Colonic mucosa (tissue), 4 donors: ENCODE data around the gene CALY. TPM values are rescaled to one million over a fixed set of nuclear protein-coding genes. Genes with fewer than 3 reads are reported as not detected.

ENCODE experiments used
- DNase-seq: peaks from one replicate; pipeline ENCODE4 v3.0.0-alpha.2; 2020
- H3K27ac ChIP-seq: fragments of 200-600 bp; one replicate; pipeline ENCODE4 v1.8.0; 2021
- H3K27me3 ChIP-seq: fragments of 200-600 bp; one replicate; pipeline ENCODE4 v1.8.0; 2021
- H3K36me3 ChIP-seq: fragments of 200-600 bp; one replicate; pipeline ENCODE4 v1.8.0; 2021
- H3K4me1 ChIP-seq: fragments of 200-600 bp; one replicate; pipeline ENCODE4 v1.8.0; 2021; ENCODE audit warnings: mild to moderate bottlenecking
- H3K4me3 ChIP-seq: fragments of 200-600 bp; one replicate; pipeline ENCODE4 v1.8.0; 2021
- H3K9ac ChIP-seq, 2 donors: one replicate each; pipeline ENCODE4 v1.7.0; 2013; ENCODE audit warnings: control low read depth in 2 of 2, low read depth in 2 of 2, low read length in 2 of 2
- H3K9me3 ChIP-seq: fragments of 200-600 bp; one replicate; pipeline ENCODE4 v1.8.0; 2021
- CTCF ChIP-seq: fragments of 200-600 bp; IDR thresholded peaks from one replicate; pipeline ENCODE4 v1.8.0; 2022; ENCODE audit warnings: antibody characterized with exemption, mild to moderate bottlenecking
- intact Hi-C: fragments of 100-400 bp; cut with DNase I; formaldehyde crosslinking; loops from one replicate; pipeline ENCODE4 v1.14.1; 2022
- total RNA-seq, 2 donors: library from RNA; stranded (reverse); fragmentation: NEBNext Ultra II Directional in 1 of 2; extraction: Animal tissue kit (Norgen Biotek cat#: 25700) in 1 of 2; gene quantifications; one replicate each; pipeline ENCODE4 v1.2.1, GENCODE V29; 2021
- donor health status: healthy.
- donor health status: DM: no; HTN: no; CAD: no.
- donor health status: DM: no; HTN: no; CAD: no.

The CALY gene
- total RNA-seq, 2 donors from 2014 or later = 1.6 TPM; not detected in 1

- H3K9ac ChIP-seq = no peak overlapping the region
- H3K27me3 ChIP-seq = no peaks in the 10 kb centered on the region
- no peaks in the 10 kb centered on the region for H3K36me3 ChIP-seq
- H3K9me3 ChIP-seq = no peaks in the 10 kb centered on the region
- no peak for DNase-seq
- peaks cover 4% of the 10 kb centered on the region for H3K4me1 ChIP-seq
- no peak overlapping the region for H3K27ac ChIP-seq
- H3K4me3 ChIP-seq = no peak overlapping the region
- intact Hi-C loops = no loop called here
- TF ChIP-seq CTCF = no peak
Measured at GRCh38 chr10:133353202-133353959, 16.7 kb upstream of the CALY start.

- H3K9ac ChIP-seq = no peak overlapping the region
- DNase-seq = no peak
- no peaks in the 10 kb centered on the region for H3K36me3 ChIP-seq
- intact Hi-C loops = no loop called here
- no peak overlapping the region for H3K4me3 ChIP-seq
- H3K27me3 ChIP-seq = no peaks in the 10 kb centered on the region
- H3K4me1 ChIP-seq = peaks cover 1% of the 10 kb centered on the region
- H3K27ac ChIP-seq = no peak overlapping the region
- H3K9me3 ChIP-seq = no peaks in the 10 kb centered on the region
- no peak for TF ChIP-seq CTCF
Measured at GRCh38 chr10:133351408-133352318, 15.0 kb upstream of the CALY start.

GRCh38 chr10:133350950-133351329 lies 14.2 kb upstream of the CALY start:
- H3K9me3 ChIP-seq = no peaks in the 10 kb centered on the region
- H3K36me3 ChIP-seq = no peaks in the 10 kb centered on the region
- H3K27ac ChIP-seq = no peak overlapping the region
- no peaks in the 10 kb centered on the region for H3K4me1 ChIP-seq
- DNase-seq = no peak
- no peaks in the 10 kb centered on the region for H3K27me3 ChIP-seq
- no peak for TF ChIP-seq CTCF
- no peak overlapping the region for H3K4me3 ChIP-seq
- intact Hi-C loops = no loop called here
- no peak overlapping the region for H3K9ac ChIP-seq

- Histone ChIP-seq H3K27ac (no peak overlapping the region), H3K9me3 (no peaks in the 10 kb centered on the region), H3K9ac (no peak overlapping the region), H3K27me3 (no peaks in the 10 kb centered on the region), H3K4me3 (no peak overlapping the region), H3K4me1 (no peaks in the 10 kb centered on the region), H3K36me3 (no peaks in the 10 kb centered on the region)
- TF ChIP-seq CTCF = no peak
- DNase-seq = no peak
- intact Hi-C loops = no loop called here
Measured at GRCh38 chr10:133350283-133350949, 13.7 kb upstream of the CALY start.

- DNase-seq = no peak
- Histone ChIP-seq H3K4me1 (no peaks in the 10 kb centered on the region), H3K36me3 (no peaks in the 10 kb centered on the region), H3K9me3 (no peaks in the 10 kb centered on the region), H3K9ac (no peak overlapping the region), H3K27me3 (no peaks in the 10 kb centered on the region), H3K4me3 (no peak overlapping the region), H3K27ac (no peak overlapping the region)
- no peak for TF ChIP-seq CTCF
- intact Hi-C loops = no loop called here
Measured at GRCh38 chr10:133349577-133350011, 12.9 kb upstream of the CALY start.
